ENCODE results near the gene FBF1.

The FBF1 gene

DNA sequence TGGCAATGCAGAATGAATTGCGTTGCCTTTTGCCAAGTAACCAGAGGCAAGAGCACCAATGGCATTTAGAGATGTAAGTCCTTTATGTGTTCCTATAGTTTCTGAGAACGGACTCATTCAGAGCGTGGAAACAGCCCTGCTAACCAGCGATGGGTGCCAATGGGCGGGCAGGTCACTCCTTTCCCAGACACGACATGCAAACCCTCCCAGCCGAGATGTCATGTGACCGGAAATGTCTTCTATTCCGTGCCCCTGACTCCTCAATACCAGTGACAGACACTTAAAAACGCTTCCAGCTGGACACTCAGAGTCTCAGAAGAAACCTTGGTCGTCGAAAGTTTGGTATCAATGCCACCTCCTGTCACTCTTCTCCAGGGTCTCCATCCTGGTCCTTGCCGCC, 3.2 kb downstream of the FBF1 start:
- H3K27me3 ChIP-seq (replicated peaks): no peaks in the 10 kb centered on the region
- TF ChIP-seq, protein P1, sequence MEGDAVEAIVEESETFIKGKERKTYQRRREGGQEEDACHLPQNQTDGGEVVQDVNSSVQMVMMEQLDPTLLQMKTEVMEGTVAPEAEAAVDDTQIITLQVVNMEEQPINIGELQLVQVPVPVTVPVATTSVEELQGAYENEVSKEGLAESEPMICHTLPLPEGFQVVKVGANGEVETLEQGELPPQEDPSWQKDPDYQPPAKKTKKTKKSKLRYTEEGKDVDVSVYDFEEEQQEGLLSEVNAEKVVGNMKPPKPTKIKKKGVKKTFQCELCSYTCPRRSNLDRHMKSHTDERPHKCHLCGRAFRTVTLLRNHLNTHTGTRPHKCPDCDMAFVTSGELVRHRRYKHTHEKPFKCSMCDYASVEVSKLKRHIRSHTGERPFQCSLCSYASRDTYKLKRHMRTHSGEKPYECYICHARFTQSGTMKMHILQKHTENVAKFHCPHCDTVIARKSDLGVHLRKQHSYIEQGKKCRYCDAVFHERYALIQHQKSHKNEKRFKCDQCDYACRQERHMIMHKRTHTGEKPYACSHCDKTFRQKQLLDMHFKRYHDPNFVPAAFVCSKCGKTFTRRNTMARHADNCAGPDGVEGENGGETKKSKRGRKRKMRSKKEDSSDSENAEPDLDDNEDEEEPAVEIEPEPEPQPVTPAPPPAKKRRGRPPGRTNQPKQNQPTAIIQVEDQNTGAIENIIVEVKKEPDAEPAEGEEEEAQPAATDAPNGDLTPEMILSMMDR (IDR thresholded peaks at IDR 0.05; ENCODE audit: low read depth, low read length, missing control alignments): no peak
- no peak overlapping the region for H3K4me3 ChIP-seq (ENCODE audit: low read depth, low read length)
- no peak for DNase-seq
- in situ Hi-C loops (cut with HindIII; ENCODE audit: low pct_ligation_motif_present, low sequenced_read_pairs): no loop called here
- H3K36me3 ChIP-seq (replicated peaks): no peaks in the 10 kb centered on the region
- no peak overlapping the region for H3K27ac ChIP-seq

DNA sequence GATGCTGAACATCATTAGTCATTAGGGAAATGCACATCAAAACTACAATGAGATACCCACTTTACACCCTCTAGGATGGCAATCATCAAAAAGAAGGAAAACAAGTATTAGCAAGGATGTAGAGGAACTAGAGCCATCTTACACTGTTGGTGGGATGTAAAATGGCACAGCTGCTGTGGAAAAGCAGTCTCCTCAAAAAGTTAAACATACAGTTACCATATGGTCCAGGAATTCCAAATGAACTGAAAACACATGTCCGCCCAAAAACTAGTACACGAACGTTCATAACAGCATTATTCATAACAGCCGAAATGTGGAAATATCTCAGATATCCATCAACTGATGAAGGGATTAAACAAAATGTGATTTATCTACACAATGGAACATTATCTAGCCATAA, 7.0 kb downstream of the FBF1 start:
- in situ Hi-C loops (cut with HindIII; ENCODE audit: low pct_ligation_motif_present, low sequenced_read_pairs): no loop called here

DNA sequence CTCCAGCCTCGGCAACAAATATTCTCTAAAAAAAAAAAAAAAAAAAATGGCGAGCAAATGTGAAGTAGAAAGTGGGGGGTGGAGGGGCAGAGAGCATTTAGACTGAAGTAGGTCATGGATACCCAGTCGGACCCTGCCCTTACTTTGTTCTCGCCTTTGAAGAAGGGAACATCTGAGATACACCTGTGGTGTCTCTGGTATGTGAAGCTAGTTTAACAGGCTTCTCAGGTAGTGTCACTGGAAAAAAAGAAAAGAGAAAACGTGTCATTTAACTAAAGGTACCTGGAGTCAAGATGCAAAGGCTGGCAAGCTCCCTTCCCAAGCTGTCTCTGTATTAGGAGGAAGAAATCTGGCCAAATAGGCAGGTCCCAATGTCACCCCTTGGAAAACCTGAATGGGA, 8.0 kb downstream of the FBF1 start:
- no peaks in the 10 kb centered on the region for H3K36me3 ChIP-seq (replicated peaks)
- TF ChIP-seq, protein P1 (IDR thresholded peaks at IDR 0.05; ENCODE audit: low read depth, low read length, missing control alignments): no peak
- no peak overlapping the region for H3K27ac ChIP-seq
- no peak overlapping the region for H3K4me3 ChIP-seq (ENCODE audit: low read depth, low read length)
- in situ Hi-C loops (cut with HindIII; ENCODE audit: low pct_ligation_motif_present, low sequenced_read_pairs): no loop called here
- no peak for DNase-seq
- no peaks in the 10 kb centered on the region for H3K27me3 ChIP-seq (replicated peaks)

More for the DNA sequence above, 7.0 kb downstream of the FBF1 start:
- Histone ChIP-seq H3K4me3 (ENCODE audit: low read depth, low read length) (no peak overlapping the region), H3K36me3 (replicated peaks) (no peaks in the 10 kb centered on the region), H3K27me3 (replicated peaks) (no peaks in the 10 kb centered on the region), H3K27ac (no peak overlapping the region)
- TF ChIP-seq, protein P1 (IDR thresholded peaks at IDR 0.05; ENCODE audit: low read depth, low read length, missing control alignments): no peak
- DNase-seq: no peak

DNA sequence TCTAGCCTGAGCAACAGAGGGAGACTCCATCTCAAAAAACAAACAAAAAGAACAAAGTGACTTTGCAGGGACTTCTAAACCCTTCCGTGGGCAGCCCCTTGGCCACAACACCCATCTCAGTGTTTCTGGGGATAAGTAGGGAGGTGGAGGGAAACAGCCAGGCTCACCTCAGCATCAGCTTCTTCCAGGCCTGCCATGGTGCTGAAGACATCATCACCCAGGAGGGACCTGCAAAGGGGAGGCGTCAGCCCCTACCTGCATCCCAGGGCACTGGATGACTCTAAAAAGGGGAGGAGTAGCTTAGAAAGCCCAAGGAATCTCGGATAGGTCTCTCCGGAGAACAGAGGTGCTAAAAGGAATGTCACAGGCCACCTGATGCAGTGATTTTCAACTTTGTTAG, 9.8 kb downstream of the FBF1 start:
- no peak overlapping the region for H3K27ac ChIP-seq
- DNase-seq: no peak
- H3K27me3 ChIP-seq (replicated peaks): no peaks in the 10 kb centered on the region
- no peak overlapping the region for H3K4me3 ChIP-seq (ENCODE audit: low read depth, low read length)
- TF ChIP-seq, protein P1 (IDR thresholded peaks at IDR 0.05; ENCODE audit: low read depth, low read length, missing control alignments): no peak
- in situ Hi-C loops (cut with HindIII; ENCODE audit: low pct_ligation_motif_present, low sequenced_read_pairs): no loop called here
- no peaks in the 10 kb centered on the region for H3K36me3 ChIP-seq (replicated peaks)

GRCh38 chr17:75927286-75927922, 13.4 kb downstream of the FBF1 start:
- no peak overlapping the region for H3K4me3 ChIP-seq (ENCODE audit: low read depth, low read length)
- in situ Hi-C loops (cut with HindIII; ENCODE audit: low pct_ligation_motif_present, low sequenced_read_pairs): no loop called here
- no peaks in the 10 kb centered on the region for H3K36me3 ChIP-seq (replicated peaks)
- no peak overlapping the region for H3K27ac ChIP-seq
- H3K27me3 ChIP-seq (replicated peaks): no peaks in the 10 kb centered on the region
- no peak for DNase-seq
- TF ChIP-seq, protein P1 (IDR thresholded peaks at IDR 0.05; ENCODE audit: low read depth, low read length, missing control alignments): peak; percentile 67

GRCh38 chr17:75926456-75926855, 14.4 kb downstream of the FBF1 start:
- Histone ChIP-seq H3K36me3 (replicated peaks) (no peaks in the 10 kb centered on the region), H3K27ac (no peak overlapping the region), H3K4me3 (ENCODE audit: low read depth, low read length) (no peak overlapping the region), H3K27me3 (replicated peaks) (no peaks in the 10 kb centered on the region)
- in situ Hi-C loops (cut with HindIII; ENCODE audit: low pct_ligation_motif_present, low sequenced_read_pairs): no loop called here
- DNase-seq: no peak
- TF ChIP-seq, protein P1 (IDR thresholded peaks at IDR 0.05; ENCODE audit: low read depth, low read length, missing control alignments): no peak

Measured in brain microvascular endothelial cell (primary cell).